ENCODE data around the gene GMPPB. TPM values are rescaled to one million over a fixed set of nuclear protein-coding genes. Genes with fewer than 3 reads are reported as not detected.

GMPPB gene
- total RNA-seq, 1 experiment from 2014 or later = 28.0 TPM

DNA sequence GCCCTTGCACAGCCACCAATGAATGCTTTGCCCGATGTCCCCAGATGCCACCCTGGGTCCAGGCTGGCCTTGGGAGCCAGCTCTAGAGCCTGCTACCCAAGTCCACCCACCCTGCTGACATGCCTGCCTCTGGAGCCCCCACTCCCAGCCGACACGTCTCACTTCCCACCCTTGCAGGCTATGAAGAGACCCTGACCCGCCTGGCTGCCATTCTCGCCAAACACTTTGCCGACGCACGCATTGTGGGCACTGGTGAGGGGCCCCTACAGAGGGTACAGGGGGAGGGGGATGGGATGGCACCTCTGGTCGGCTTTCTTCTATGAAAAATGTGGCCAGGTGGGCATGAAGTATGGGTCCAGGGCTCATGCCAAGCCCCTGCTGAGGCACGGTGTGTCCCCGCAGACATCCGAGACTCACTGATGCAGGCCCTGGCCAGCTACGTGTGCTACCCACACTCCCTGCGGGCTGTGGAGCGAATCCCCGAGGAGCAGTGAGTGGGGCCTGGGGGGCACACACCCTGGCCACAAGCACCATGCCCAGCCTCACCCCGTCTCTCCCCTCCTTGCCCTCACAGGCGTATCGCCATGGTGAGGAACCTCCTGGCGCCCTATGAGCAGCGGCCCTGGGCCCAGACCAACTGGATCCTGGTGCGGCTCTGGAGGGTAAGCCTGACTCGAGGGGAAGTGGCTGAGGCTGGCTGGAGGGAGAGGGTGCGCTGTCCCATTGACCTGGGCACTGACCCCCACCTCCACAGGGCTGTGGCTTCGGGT, 10.2 kb downstream of the GMPPB start (continued):
- TF ChIP-seq, protein P1, sequence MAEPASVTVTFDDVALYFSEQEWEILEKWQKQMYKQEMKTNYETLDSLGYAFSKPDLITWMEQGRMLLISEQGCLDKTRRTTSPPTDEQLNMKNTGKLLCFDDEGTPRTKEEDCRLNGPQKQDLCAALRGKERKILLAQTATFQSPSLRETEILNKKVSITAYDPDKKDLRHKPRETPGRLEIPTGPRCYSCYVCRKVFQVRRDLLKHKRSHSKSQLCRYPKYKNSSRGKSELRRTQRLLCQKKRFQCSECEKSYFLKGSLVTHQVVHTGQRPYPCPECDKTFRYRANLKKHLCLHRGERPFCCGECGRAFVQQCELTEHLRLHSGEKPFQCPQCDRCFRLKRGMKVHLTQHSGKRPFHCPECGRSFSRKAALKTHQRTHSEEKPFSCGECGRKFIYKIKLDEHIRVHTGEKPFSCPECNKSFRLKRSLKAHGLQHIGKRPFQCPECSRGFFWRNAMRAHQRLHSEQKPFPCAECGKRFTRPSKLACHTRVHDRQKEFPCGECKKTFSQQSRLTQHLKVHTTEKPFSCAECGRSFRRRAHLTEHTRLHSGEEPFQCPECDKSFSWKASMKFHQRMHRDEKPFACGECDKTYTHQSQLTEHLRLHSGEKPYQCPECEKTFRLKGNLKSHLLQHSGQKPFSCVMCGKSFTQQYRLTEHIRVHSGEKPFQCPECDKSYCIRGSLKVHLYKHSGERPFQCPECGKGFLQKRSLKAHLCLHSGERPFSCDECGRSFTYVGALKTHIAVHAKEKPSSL (CRISPR knock-in tag; conservative IDR thresholded peaks at IDR 0.05) = no peak
- TF ChIP-seq FOXP1 (CRISPR knock-in tag; IDR thresholded peaks at IDR 0.05; ENCODE audit: borderline replicate concordance) (no peak), NR1H2 (CRISPR knock-in tag; IDR thresholded peaks at IDR 0.05) (no peak), NFYB (CRISPR knock-in tag; conservative IDR thresholded peaks at IDR 0.05; ENCODE audit: low read depth) (no peak)

DNA sequence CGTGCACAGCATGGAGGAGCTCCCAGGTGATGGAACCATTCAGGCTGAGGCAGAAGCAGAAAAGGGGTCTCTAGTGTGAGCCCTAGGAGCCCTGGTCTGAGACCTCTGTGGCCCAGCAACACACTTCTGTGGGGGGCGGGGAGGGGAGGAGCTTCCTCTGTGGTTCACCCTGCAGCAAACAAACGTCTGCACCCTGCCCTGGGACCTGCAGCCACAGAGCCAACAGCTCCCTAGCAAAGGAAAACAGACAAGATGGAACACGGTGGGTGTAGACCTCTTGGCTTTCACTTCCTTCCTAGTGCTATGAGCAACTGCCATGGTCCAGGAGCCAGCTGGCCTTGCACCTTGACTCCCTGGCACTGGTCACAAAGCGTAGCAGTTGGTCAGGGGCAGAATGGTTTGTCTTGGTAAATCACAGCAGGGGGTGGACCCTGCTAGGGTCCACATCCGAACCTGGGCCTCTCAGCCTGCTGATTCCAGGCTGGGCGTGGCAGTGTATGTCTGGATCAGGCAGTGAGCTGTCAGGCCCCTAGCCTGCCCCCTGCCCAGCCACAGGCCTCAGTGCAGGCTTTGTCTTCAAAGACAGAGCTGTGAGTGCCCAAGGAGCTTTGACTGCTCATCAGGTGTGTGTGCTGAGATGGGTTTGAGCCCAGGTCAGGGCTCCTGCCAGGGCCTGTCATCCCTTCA, 11.0 kb downstream of the GMPPB start:
- ChIA-PET POLR2A (no interaction called here), CTCF (interaction anchor here (0.6 to 3.3 kb wide), 4 partner anchors 11 to 173 kb away, joined by 3 to 49 read pairs (median 4); partner anchors contain the start of gene INKA1)
- ATAC-seq (peak; percentile 34), DNase-seq (ENCODE audit: low spot score) (peak; percentile 16)
- Mint-ChIP-seq H3K27ac (no peak overlapping the region), H3K4me3 (no peak overlapping the region), H3K9me3 (no peaks in the 10 kb centered on the region), H3K27me3 (ENCODE audit: low read depth) (no peaks in the 10 kb centered on the region), H3K4me1 (no peaks in the 10 kb centered on the region), H3K36me3 (no peaks in the 10 kb centered on the region; the same call in 1 of the 2 replicates)
- TF ChIP-seq CBFB (CRISPR knock-in tag; IDR thresholded peaks at IDR 0.05; ENCODE audit: low read depth) (no peak), SMAD4 (CRISPR knock-in tag; IDR thresholded peaks at IDR 0.05) (no peak), ARID4B (CRISPR knock-in tag; IDR thresholded peaks at IDR 0.05; ENCODE audit: borderline replicate concordance) (no peak), IRF1 (CRISPR knock-in tag; IDR thresholded peaks at IDR 0.05) (no peak), JAZF1 (CRISPR knock-in tag; IDR thresholded peaks at IDR 0.05) (no peak), USF1 (CRISPR knock-in tag; IDR thresholded peaks at IDR 0.05) (no peak), CREM (CRISPR knock-in tag; IDR thresholded peaks at IDR 0.05) (no peak), ZNF423 (CRISPR knock-in tag; IDR thresholded peaks at IDR 0.05) (no peak)
- TF ChIP-seq, protein P2, sequence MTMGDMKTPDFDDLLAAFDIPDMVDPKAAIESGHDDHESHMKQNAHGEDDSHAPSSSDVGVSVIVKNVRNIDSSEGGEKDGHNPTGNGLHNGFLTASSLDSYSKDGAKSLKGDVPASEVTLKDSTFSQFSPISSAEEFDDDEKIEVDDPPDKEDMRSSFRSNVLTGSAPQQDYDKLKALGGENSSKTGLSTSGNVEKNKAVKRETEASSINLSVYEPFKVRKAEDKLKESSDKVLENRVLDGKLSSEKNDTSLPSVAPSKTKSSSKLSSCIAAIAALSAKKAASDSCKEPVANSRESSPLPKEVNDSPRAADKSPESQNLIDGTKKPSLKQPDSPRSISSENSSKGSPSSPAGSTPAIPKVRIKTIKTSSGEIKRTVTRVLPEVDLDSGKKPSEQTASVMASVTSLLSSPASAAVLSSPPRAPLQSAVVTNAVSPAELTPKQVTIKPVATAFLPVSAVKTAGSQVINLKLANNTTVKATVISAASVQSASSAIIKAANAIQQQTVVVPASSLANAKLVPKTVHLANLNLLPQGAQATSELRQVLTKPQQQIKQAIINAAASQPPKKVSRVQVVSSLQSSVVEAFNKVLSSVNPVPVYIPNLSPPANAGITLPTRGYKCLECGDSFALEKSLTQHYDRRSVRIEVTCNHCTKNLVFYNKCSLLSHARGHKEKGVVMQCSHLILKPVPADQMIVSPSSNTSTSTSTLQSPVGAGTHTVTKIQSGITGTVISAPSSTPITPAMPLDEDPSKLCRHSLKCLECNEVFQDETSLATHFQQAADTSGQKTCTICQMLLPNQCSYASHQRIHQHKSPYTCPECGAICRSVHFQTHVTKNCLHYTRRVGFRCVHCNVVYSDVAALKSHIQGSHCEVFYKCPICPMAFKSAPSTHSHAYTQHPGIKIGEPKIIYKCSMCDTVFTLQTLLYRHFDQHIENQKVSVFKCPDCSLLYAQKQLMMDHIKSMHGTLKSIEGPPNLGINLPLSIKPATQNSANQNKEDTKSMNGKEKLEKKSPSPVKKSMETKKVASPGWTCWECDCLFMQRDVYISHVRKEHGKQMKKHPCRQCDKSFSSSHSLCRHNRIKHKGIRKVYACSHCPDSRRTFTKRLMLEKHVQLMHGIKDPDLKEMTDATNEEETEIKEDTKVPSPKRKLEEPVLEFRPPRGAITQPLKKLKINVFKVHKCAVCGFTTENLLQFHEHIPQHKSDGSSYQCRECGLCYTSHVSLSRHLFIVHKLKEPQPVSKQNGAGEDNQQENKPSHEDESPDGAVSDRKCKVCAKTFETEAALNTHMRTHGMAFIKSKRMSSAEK (CRISPR knock-in tag; IDR thresholded peaks at IDR 0.05; ENCODE audit: borderline replicate concordance) = no peak

All from WTC11 (cell line).